ENCODE measurements around the gene TACC2. TPM values are rescaled to one million over a fixed set of nuclear protein-coding genes. Genes with fewer than 3 reads are reported as not detected.
A peak's percentile ranks its signal among the peaks of the same experiment; 100 is the strongest.
"Not testable (repeated sequence)": the region's sequence is repeated elsewhere in the genome, so short reads cannot be mapped to it uniquely, and the experiment has no call there.

TACC2 gene
- total and polyA plus RNA-seq, 3 experiments from 2014 or later = not detected

GRCh38 chr10:122087436-122087835 lies 98.5 kb downstream of the TACC2 start:
- CTCF ChIA-PET = no interaction called here
- Mint-ChIP-seq H3K4me3 (no peak overlapping the region), H3K36me3 (no peaks in the 10 kb centered on the region), H3K4me1 (no peaks in the 10 kb centered on the region), H3K9me3 (peaks cover 0 to 2% (median 0%) of the 10 kb centered on the region in 5 donors), H3K27me3 (no peaks in the 10 kb centered on the region), H3K27ac (no peak overlapping the region)
- Histone ChIP-seq H3K27me3 (ENCODE audit: insufficient read depth, low read length, poor library complexity, severe bottlenecking) (no peaks in the 10 kb centered on the region), H3K36me3 (ENCODE audit: insufficient read depth, low read length) (no peaks in the 10 kb centered on the region), H3K9me3 (ENCODE audit: low read length) (no peaks in the 10 kb centered on the region), H3K4me3 (ENCODE audit: low read length) (no peak overlapping the region), H3K4me1 (ENCODE audit: insufficient read depth, low read length) (no peaks in the 10 kb centered on the region), H3K27ac (ENCODE audit: low read depth, low read length) (no peak overlapping the region)
- no peak for DNase-seq
- POLR2A ChIA-PET = no interaction called here

- no peaks in the 10 kb centered on the region for H3K27me3 ChIP-seq (ENCODE audit: insufficient read depth, low read length, poor library complexity, severe bottlenecking)
- DNase-seq = no peak
- Mint-ChIP-seq H3K4me3 (no peak overlapping the region), H3K27me3 (no peaks in the 10 kb centered on the region), H3K36me3 (no peaks in the 10 kb centered on the region), H3K27ac (peak overlapping the region in 1 of 8 donors; percentile 9), H3K4me1 (no peaks in the 10 kb centered on the region), H3K9me3 (peaks cover 0 to 2% (median 0%) of the 10 kb centered on the region in 5 donors)
- H3K27ac ChIP-seq (ENCODE audit: low read depth, low read length) = no peak overlapping the region
- no peak overlapping the region for H3K4me3 ChIP-seq (ENCODE audit: low read length)
- H3K36me3 ChIP-seq (ENCODE audit: insufficient read depth, low read length) = no peaks in the 10 kb centered on the region
- ChIA-PET CTCF (no interaction called here), POLR2A (no interaction called here)
- no peaks in the 10 kb centered on the region for H3K9me3 ChIP-seq (ENCODE audit: low read length)
- no peaks in the 10 kb centered on the region for H3K4me1 ChIP-seq (ENCODE audit: insufficient read depth, low read length)
These were observed 100.5 kb downstream of the TACC2 start for GRCh38 chr10:122089311-122090017.

GRCh38 chr10:122091722-122092121 lies 102.8 kb downstream of the TACC2 start:
- Mint-ChIP-seq H3K27me3 (peaks cover 0 to 3% of the 10 kb centered on the region in 2 donors), H3K27ac (no peak overlapping the region)
- CTCF ChIA-PET = no interaction called here

GRCh38 chr10:122093076-122093475 lies 104.1 kb downstream of the TACC2 start:
- DNase-seq = no peak
- no peak overlapping the region for H3K27ac Mint-ChIP-seq
- Histone ChIP-seq H3K4me3 (ENCODE audit: low read length) (no peak overlapping the region), H3K36me3 (ENCODE audit: insufficient read depth, low read length) (no peaks in the 10 kb centered on the region), H3K4me1 (ENCODE audit: insufficient read depth, low read length) (no peaks in the 10 kb centered on the region), H3K27ac (ENCODE audit: low read depth, low read length) (no peak overlapping the region), H3K9me3 (ENCODE audit: low read length) (no peaks in the 10 kb centered on the region), H3K27me3 (ENCODE audit: insufficient read depth, low read length, poor library complexity, severe bottlenecking) (no peaks in the 10 kb centered on the region)
- no peak overlapping the region for H3K4me3 Mint-ChIP-seq
- CTCF ChIA-PET = no interaction called here
- no peaks in the 10 kb centered on the region for H3K36me3 Mint-ChIP-seq
- no peaks in the 10 kb centered on the region for H3K9me3 Mint-ChIP-seq
- H3K27me3 Mint-ChIP-seq = peaks cover 0 to 3% of the 10 kb centered on the region in 2 donors
- no peaks in the 10 kb centered on the region for H3K4me1 Mint-ChIP-seq
- POLR2A ChIA-PET = no interaction called here

More at GRCh38 chr10:122091722-122092121, 102.8 kb downstream of the TACC2 start:
- no peak for DNase-seq
- no peaks in the 10 kb centered on the region for H3K4me1 Mint-ChIP-seq
- no peaks in the 10 kb centered on the region for H3K4me1 ChIP-seq (ENCODE audit: insufficient read depth, low read length)
- no peaks in the 10 kb centered on the region for H3K9me3 Mint-ChIP-seq
- no peaks in the 10 kb centered on the region for H3K9me3 ChIP-seq (ENCODE audit: low read length)
- H3K4me3 Mint-ChIP-seq = no peak overlapping the region
- POLR2A ChIA-PET = no interaction called here
- H3K27ac ChIP-seq (ENCODE audit: low read depth, low read length) = no peak overlapping the region
- no peak overlapping the region for H3K4me3 ChIP-seq (ENCODE audit: low read length)
- no peaks in the 10 kb centered on the region for H3K27me3 ChIP-seq (ENCODE audit: insufficient read depth, low read length, poor library complexity, severe bottlenecking)
- no peaks in the 10 kb centered on the region for H3K36me3 ChIP-seq (ENCODE audit: insufficient read depth, low read length)
- H3K36me3 Mint-ChIP-seq = no peaks in the 10 kb centered on the region

GRCh38 chr10:122096181-122096580 lies 107.2 kb downstream of the TACC2 start:
- H3K27ac ChIP-seq (ENCODE audit: low read depth, low read length); H3K4me3 Mint-ChIP-seq; H3K27me3 ChIP-seq (ENCODE audit: insufficient read depth, low read length, poor library complexity, severe bottlenecking); CTCF ChIA-PET; H3K27me3 Mint-ChIP-seq; H3K27ac Mint-ChIP-seq; H3K4me3 ChIP-seq (ENCODE audit: low read length); H3K36me3 Mint-ChIP-seq; H3K36me3 ChIP-seq (ENCODE audit: insufficient read depth, low read length); H3K4me1 ChIP-seq (ENCODE audit: insufficient read depth, low read length); DNase-seq; H3K4me1 Mint-ChIP-seq; H3K9me3 Mint-ChIP-seq; POLR2A ChIA-PET; H3K9me3 ChIP-seq (ENCODE audit: low read length): not testable (repeated sequence)

GRCh38 chr10:122096705-122097104 lies 107.7 kb downstream of the TACC2 start:
- Mint-ChIP-seq H3K9me3 (no peaks in the 10 kb centered on the region), H3K4me3 (no peak overlapping the region), H3K27ac (no peak overlapping the region), H3K4me1 (no peaks in the 10 kb centered on the region), H3K36me3 (no peaks in the 10 kb centered on the region), H3K27me3 (peaks cover 0 to 3% of the 10 kb centered on the region in 2 donors)
- CTCF ChIA-PET = no interaction called here
- H3K27me3 ChIP-seq (ENCODE audit: insufficient read depth, low read length, poor library complexity, severe bottlenecking) = no peaks in the 10 kb centered on the region
- no peak overlapping the region for H3K27ac ChIP-seq (ENCODE audit: low read depth, low read length)
- no peak overlapping the region for H3K4me3 ChIP-seq (ENCODE audit: low read length)
- H3K9me3 ChIP-seq (ENCODE audit: low read length) = no peaks in the 10 kb centered on the region
- POLR2A ChIA-PET = no interaction called here
- no peak for DNase-seq
- H3K4me1 ChIP-seq (ENCODE audit: insufficient read depth, low read length) = no peaks in the 10 kb centered on the region
- no peaks in the 10 kb centered on the region for H3K36me3 ChIP-seq (ENCODE audit: insufficient read depth, low read length)

GRCh38 chr10:122097935-122098334 lies 109.0 kb downstream of the TACC2 start:
- no peaks in the 10 kb centered on the region for H3K27me3 ChIP-seq (ENCODE audit: insufficient read depth, low read length, poor library complexity, severe bottlenecking)
- H3K4me1 Mint-ChIP-seq = no peaks in the 10 kb centered on the region
- H3K36me3 ChIP-seq (ENCODE audit: insufficient read depth, low read length) = no peaks in the 10 kb centered on the region
- H3K27ac ChIP-seq (ENCODE audit: low read depth, low read length) = no peak overlapping the region
- no peaks in the 10 kb centered on the region for H3K9me3 ChIP-seq (ENCODE audit: low read length)
- H3K4me3 Mint-ChIP-seq = no peak overlapping the region
- no peaks in the 10 kb centered on the region for H3K9me3 Mint-ChIP-seq
- H3K27ac Mint-ChIP-seq = no peak overlapping the region
- no peaks in the 10 kb centered on the region for H3K36me3 Mint-ChIP-seq
- H3K27me3 Mint-ChIP-seq = peaks cover 0 to 3% of the 10 kb centered on the region in 2 donors
- no peak overlapping the region for H3K4me3 ChIP-seq (ENCODE audit: low read length)
- CTCF ChIA-PET = no interaction called here
- no peak for DNase-seq
- H3K4me1 ChIP-seq (ENCODE audit: insufficient read depth, low read length) = no peaks in the 10 kb centered on the region
- POLR2A ChIA-PET = no interaction called here

GRCh38 chr10:122098924-122099323 lies 110.0 kb downstream of the TACC2 start:
- Mint-ChIP-seq H3K27me3 (peaks cover 3 to 6% of the 10 kb centered on the region in 2 donors), H3K9me3 (no peaks in the 10 kb centered on the region), H3K4me3 (no peak overlapping the region), H3K27ac (no peak overlapping the region), H3K4me1 (no peaks in the 10 kb centered on the region), H3K36me3 (no peaks in the 10 kb centered on the region)
- H3K9me3 ChIP-seq (ENCODE audit: low read length) = no peaks in the 10 kb centered on the region
- no peak overlapping the region for H3K4me3 ChIP-seq (ENCODE audit: low read length)
- ChIA-PET CTCF (no interaction called here), POLR2A (no interaction called here)
- H3K27me3 ChIP-seq (ENCODE audit: insufficient read depth, low read length, poor library complexity, severe bottlenecking) = no peaks in the 10 kb centered on the region
- no peak overlapping the region for H3K27ac ChIP-seq (ENCODE audit: low read depth, low read length)
- H3K4me1 ChIP-seq (ENCODE audit: insufficient read depth, low read length) = no peaks in the 10 kb centered on the region
- DNase-seq = no peak
- no peaks in the 10 kb centered on the region for H3K36me3 ChIP-seq (ENCODE audit: insufficient read depth, low read length)

GRCh38 chr10:122099562-122099961 lies 110.6 kb downstream of the TACC2 start:
- Histone ChIP-seq H3K4me3 (ENCODE audit: low read length) (no peak overlapping the region), H3K4me1 (ENCODE audit: insufficient read depth, low read length) (no peaks in the 10 kb centered on the region), H3K27ac (ENCODE audit: low read depth, low read length) (no peak overlapping the region), H3K9me3 (ENCODE audit: low read length) (no peaks in the 10 kb centered on the region), H3K36me3 (ENCODE audit: insufficient read depth, low read length) (no peaks in the 10 kb centered on the region), H3K27me3 (ENCODE audit: insufficient read depth, low read length, poor library complexity, severe bottlenecking) (no peaks in the 10 kb centered on the region)
- DNase-seq = no peak
- H3K9me3 Mint-ChIP-seq = no peaks in the 10 kb centered on the region
- ChIA-PET POLR2A (no interaction called here), CTCF (no interaction called here)
- no peaks in the 10 kb centered on the region for H3K4me1 Mint-ChIP-seq
- no peaks in the 10 kb centered on the region for H3K36me3 Mint-ChIP-seq
- H3K27ac Mint-ChIP-seq = no peak overlapping the region
- no peak overlapping the region for H3K4me3 Mint-ChIP-seq
- peaks cover 3 to 6% of the 10 kb centered on the region in 2 donors for H3K27me3 Mint-ChIP-seq

Measured in CD8-positive, alpha-beta memory T cell (primary cell).